NCI-H460 (cell line): ENCODE results near the gene IGLL5. TPM values are rescaled to one million over a fixed set of nuclear protein-coding genes. Genes with fewer than 3 reads are reported as not detected.

Experiments used
- small RNA-seq, 2 experiments: library from RNA; depleted of rRNA; stranded (forward); fragments of <200 nt; gene quantifications; one replicate each; pipeline ENCODE3, GENCODE V24; 2014
- total RNA-seq: library from RNA; depleted of rRNA; stranded (reverse); fragments of >200 nt; shearing (Covaris generic); gene quantifications from 2 replicates; pipeline ENCODE4 v1.2.3, GENCODE V29; 2014; rRNA removed

The IGLL5 gene
- total RNA-seq, 1 experiment from 2014 or later = not detected

Small RNA genes within 50 kb of the gene (small RNA-seq; reads per million reads assigned to genes)
- gene IGLC4 (0 reads per million in 2 experiments), gene IGLC5 (0 reads per million in 2 experiments), gene IGLJ1 (0 reads per million in 2 experiments), gene IGLJ2 (0 reads per million in 2 experiments), gene IGLJ3 (0 reads per million in 2 experiments), gene IGLJ4 (0 reads per million in 2 experiments), gene IGLJ5 (0 reads per million in 2 experiments), gene IGLJ6 (0 reads per million in 2 experiments), gene IGLJ7 (0 reads per million in 2 experiments), gene IGLV2-5 (0 reads per million in 2 experiments), gene IGLV3-2 (0 reads per million in 2 experiments), gene IGLV3-4 (0 reads per million in 2 experiments), gene IGLV3-6 (0 reads per million in 2 experiments), gene IGLV3-7 (0 reads per million in 2 experiments), gene MIR5571 (0 reads per million in 2 experiments)

Other genes with a start within 250 kb of the IGLL5 start
- gene GGTLC2, start 243.2 kb upstream of the IGLL5 start, total RNA-seq = not detected in 2 replicates
- 3.8 and 4.0 TPM in 2 replicates for gene GNAZ, start 182.7 kb downstream of the IGLL5 start, total RNA-seq